WTC11 (cell line): ENCODE results near the gene MACROD2. TPM values are rescaled to one million over a fixed set of nuclear protein-coding genes. Genes with fewer than 3 reads are reported as not detected.

Experiments used
- ATAC-seq: fragments of 200-7000 bp; cut with Tn5 transposase; 2 replicates; pipeline ENCODE4 v1.10.0; 2021; ENCODE audit warnings: mild to moderate bottlenecking, moderate library complexity
- CTCF ChIA-PET: fragments of 300-600 bp; sonication (Branson Sonifier 250); formaldehyde crosslinking; loops from one replicate; lab custom pipeline; 2021; ENCODE audit warnings: antibody characterized with exemption; lab: Charles Lee
- POLR2A ChIA-PET: fragments of 350-600 bp; sonication (Branson Sonifier 250); formaldehyde crosslinking; loops from one replicate; lab custom pipeline; 2021; ENCODE audit warnings: antibody characterized with exemption; lab: Charles Lee
- DNase-seq: peaks from one replicate; pipeline ENCODE4 v3.0.0; 2021; ENCODE audit warnings: low spot score
- H3K27ac Mint-ChIP-seq: 2 replicates; pipeline ENCODE4 v1.8.0; 2021; ENCODE audit warnings: mixed read lengths
- H3K27me3 Mint-ChIP-seq: 2 replicates; pipeline ENCODE4 v1.8.0; 2021; ENCODE audit warnings: low read depth, mild to moderate bottlenecking, moderate library complexity, mixed read lengths
- H3K36me3 Mint-ChIP-seq: 2 replicates; pipeline ENCODE4 v1.8.0; 2021; ENCODE audit warnings: mixed read lengths
- H3K4me1 Mint-ChIP-seq: 2 replicates; pipeline ENCODE4 v1.8.0; 2022; ENCODE audit warnings: mixed read lengths
- H3K4me3 Mint-ChIP-seq: 2 replicates; pipeline ENCODE4 v1.8.0; 2021; ENCODE audit warnings: mild to moderate bottlenecking, moderate library complexity, mixed read lengths
- H3K9me3 Mint-ChIP-seq: 2 replicates; pipeline ENCODE4 v1.8.0; 2021; ENCODE audit warnings: mixed read lengths
- ATF3 ChIP-seq: sonication (generic); formaldehyde crosslinking; conservative IDR thresholded peaks from 2 replicates; pipeline ENCODE4 v1.8.1; 2022; ENCODE audit warnings: mild to moderate bottlenecking, missing genetic modification reagents
- ATF6 ChIP-seq: sonication (generic); formaldehyde crosslinking; IDR thresholded peaks from 2 replicates; pipeline ENCODE4 v1.8.1; 2023; ENCODE audit warnings: mild to moderate bottlenecking, missing genetic modification reagents
- ESRRA ChIP-seq: sonication (generic); formaldehyde crosslinking; IDR thresholded peaks from 2 replicates; pipeline ENCODE4 v1.8.1; 2022; ENCODE audit warnings: mild to moderate bottlenecking, missing genetic modification reagents, borderline replicate concordance
- ETV6 ChIP-seq: sonication (generic); formaldehyde crosslinking; IDR thresholded peaks from 2 replicates; pipeline ENCODE4 v1.8.1; 2022; ENCODE audit warnings: mild to moderate bottlenecking, missing genetic modification reagents
- JAZF1 ChIP-seq: fragments of 250-450 bp; sonication (Bioruptor Pico); IDR thresholded peaks from 2 replicates; pipeline ENCODE4 v1.9.0; 2021; ENCODE audit warnings: moderate library complexity, mild to moderate bottlenecking, inconsistent platforms
- SP1 ChIP-seq: sonication (generic); formaldehyde crosslinking; conservative IDR thresholded peaks from 2 replicates; pipeline ENCODE4 v1.8.1; 2022; ENCODE audit warnings: missing genetic modification reagents
- TEAD1 ChIP-seq: sonication (generic); formaldehyde crosslinking; IDR thresholded peaks from 2 replicates; pipeline ENCODE4 v1.8.0; 2022; ENCODE audit warnings: mild to moderate bottlenecking, missing genetic modification reagents
- TEAD4 ChIP-seq: sonication (generic); formaldehyde crosslinking; IDR thresholded peaks from 2 replicates; pipeline ENCODE4 v1.8.0; 2022; ENCODE audit warnings: mild to moderate bottlenecking, missing genetic modification reagents
- USF1 ChIP-seq: sonication (generic); formaldehyde crosslinking; IDR thresholded peaks from 2 replicates; pipeline ENCODE4 v1.8.0; 2022; ENCODE audit warnings: mild to moderate bottlenecking, missing genetic modification reagents
- ZBTB21 ChIP-seq: sonication (generic); formaldehyde crosslinking; IDR thresholded peaks from 2 replicates; pipeline ENCODE4 v1.8.1; 2023; ENCODE audit warnings: mild to moderate bottlenecking, missing genetic modification reagents, borderline replicate concordance
- ZNF396 ChIP-seq: fragments of 250-450 bp; sonication (Bioruptor Pico); IDR thresholded peaks from 2 replicates; pipeline ENCODE4 v1.8.0; 2021; ENCODE audit warnings: mild to moderate bottlenecking, moderate library complexity, borderline replicate concordance
- ZNF423 ChIP-seq: fragments of 250-450 bp; sonication (Bioruptor Pico); IDR thresholded peaks from 2 replicates; pipeline ENCODE4 v2.1.2; 2022; ENCODE audit warnings: mild to moderate bottlenecking, moderate library complexity
- ZNF532 ChIP-seq: fragments of 250-450 bp; sonication (Bioruptor Pico); IDR thresholded peaks from 2 replicates; pipeline ENCODE4 v1.9.0; 2021; ENCODE audit warnings: mild to moderate bottlenecking, borderline replicate concordance
- total RNA-seq: library from RNA; stranded (reverse); gene quantifications from 3 replicates; pipeline ENCODE4 v1.2.3, GENCODE V29; 2021
- TF ChIP-seq, protein P1 (sequence below): sonication (generic); formaldehyde crosslinking; IDR thresholded peaks from 2 replicates; pipeline ENCODE4 v1.8.1; 2023; ENCODE audit warnings: mild to moderate bottlenecking, missing genetic modification reagents
- TF ChIP-seq, protein P2 (sequence below): fragments of 250-450 bp; sonication (Bioruptor Pico); IDR thresholded peaks from 2 replicates; pipeline ENCODE4 v1.9.0; 2021; ENCODE audit warnings: mild to moderate bottlenecking
- TF ChIP-seq, protein P3 (sequence below): sonication (generic); formaldehyde crosslinking; IDR thresholded peaks from 2 replicates; pipeline ENCODE4 v1.8.0; 2022; ENCODE audit warnings: mild to moderate bottlenecking, missing genetic modification reagents
- TF ChIP-seq, protein P4 (sequence below): sonication (generic); formaldehyde crosslinking; IDR thresholded peaks from 2 replicates; pipeline ENCODE4 v1.8.0; 2022; ENCODE audit warnings: mild to moderate bottlenecking, missing genetic modification reagents
- TF ChIP-seq, protein P5 (sequence below): sonication (generic); formaldehyde crosslinking; IDR thresholded peaks from 2 replicates; pipeline ENCODE4 v1.8.0; 2022; ENCODE audit warnings: mild to moderate bottlenecking, missing genetic modification reagents

MACROD2 gene
- total RNA-seq, 1 experiment from 2014 or later = 4.1 TPM

DNA sequence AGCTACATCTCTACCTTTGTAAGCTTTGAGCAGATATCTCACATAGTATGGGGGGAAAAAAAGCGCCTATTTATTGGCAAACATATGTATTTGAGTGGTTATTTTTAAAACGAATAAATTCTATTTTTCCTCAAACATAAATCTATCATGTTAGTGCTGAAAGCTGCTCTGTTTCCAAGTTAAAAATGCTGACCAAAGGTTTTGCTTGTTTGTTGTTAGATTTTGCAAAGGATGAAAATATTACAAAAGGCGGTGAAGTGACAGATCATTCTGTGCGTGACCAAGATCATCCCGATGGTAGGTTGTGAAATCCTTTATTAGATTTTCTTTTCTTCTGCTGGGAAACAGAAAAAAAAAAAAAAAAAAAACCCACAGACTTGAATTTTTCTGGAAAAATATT lies 1972.0 kb downstream of the MACROD2 start (continued):
- TF ChIP-seq ATF6 (CRISPR knock-in tag) = no peak
- no peak for TF ChIP-seq USF1

- ChIA-PET CTCF (interaction anchor here (1.0 kb wide), 2 partner anchors 29 to 32 kb away, joined by 3 read pairs; no protein-coding TSS in a partner anchor), POLR2A (interaction anchor here (0.7 kb wide), 1 partner anchor 380 kb away, joined by 3 read pairs; no protein-coding TSS in a partner anchor)
- Mint-ChIP-seq H3K4me1 (peaks cover 58% of the 10 kb centered on the region), H3K36me3 (peaks cover 32% of the 10 kb centered on the region), H3K4me3 (peak overlapping the region; percentile 29), H3K9me3 (peaks cover 35% of the 10 kb centered on the region), H3K27ac (peak overlapping the region; percentile 88), H3K27me3 (no peaks in the 10 kb centered on the region; the same call in 1 of the 2 replicates)
- peak; percentile 99 for ATAC-seq
- peak; percentile 69 for DNase-seq
- TF ChIP-seq, protein P1, sequence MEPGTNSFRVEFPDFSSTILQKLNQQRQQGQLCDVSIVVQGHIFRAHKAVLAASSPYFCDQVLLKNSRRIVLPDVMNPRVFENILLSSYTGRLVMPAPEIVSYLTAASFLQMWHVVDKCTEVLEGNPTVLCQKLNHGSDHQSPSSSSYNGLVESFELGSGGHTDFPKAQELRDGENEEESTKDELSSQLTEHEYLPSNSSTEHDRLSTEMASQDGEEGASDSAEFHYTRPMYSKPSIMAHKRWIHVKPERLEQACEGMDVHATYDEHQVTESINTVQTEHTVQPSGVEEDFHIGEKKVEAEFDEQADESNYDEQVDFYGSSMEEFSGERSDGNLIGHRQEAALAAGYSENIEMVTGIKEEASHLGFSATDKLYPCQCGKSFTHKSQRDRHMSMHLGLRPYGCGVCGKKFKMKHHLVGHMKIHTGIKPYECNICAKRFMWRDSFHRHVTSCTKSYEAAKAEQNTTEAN (CRISPR knock-in tag) = peak; percentile 65; the same call in 1 of the 2 replicates
- TF ChIP-seq TEAD4 (CRISPR knock-in tag) (peak; percentile 53; the same call in 1 of the 2 replicates), SP1 (CRISPR knock-in tag) (peak; percentile 36), ATF3 (no peak), ZBTB21 (CRISPR knock-in tag) (0 out of 2 replicates have a peak, but pooled peaks have one; percentile 36), ESRRA (no peak), TEAD1 (CRISPR knock-in tag) (peak; percentile 97), ZNF532 (peak; percentile 67; the same call in 1 of the 2 replicates), ZNF396 (peak; percentile 60; the same call in 1 of the 2 replicates), ETV6 (CRISPR knock-in tag) (peak; percentile 67; the same call in 1 of the 2 replicates), JAZF1 (CRISPR knock-in tag) (no peak), ZNF423 (peak; percentile 90)
- TF ChIP-seq, protein P2, sequence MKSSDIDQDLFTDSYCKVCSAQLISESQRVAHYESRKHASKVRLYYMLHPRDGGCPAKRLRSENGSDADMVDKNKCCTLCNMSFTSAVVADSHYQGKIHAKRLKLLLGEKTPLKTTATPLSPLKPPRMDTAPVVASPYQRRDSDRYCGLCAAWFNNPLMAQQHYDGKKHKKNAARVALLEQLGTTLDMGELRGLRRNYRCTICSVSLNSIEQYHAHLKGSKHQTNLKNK = no peak
- TF ChIP-seq, protein P3, sequence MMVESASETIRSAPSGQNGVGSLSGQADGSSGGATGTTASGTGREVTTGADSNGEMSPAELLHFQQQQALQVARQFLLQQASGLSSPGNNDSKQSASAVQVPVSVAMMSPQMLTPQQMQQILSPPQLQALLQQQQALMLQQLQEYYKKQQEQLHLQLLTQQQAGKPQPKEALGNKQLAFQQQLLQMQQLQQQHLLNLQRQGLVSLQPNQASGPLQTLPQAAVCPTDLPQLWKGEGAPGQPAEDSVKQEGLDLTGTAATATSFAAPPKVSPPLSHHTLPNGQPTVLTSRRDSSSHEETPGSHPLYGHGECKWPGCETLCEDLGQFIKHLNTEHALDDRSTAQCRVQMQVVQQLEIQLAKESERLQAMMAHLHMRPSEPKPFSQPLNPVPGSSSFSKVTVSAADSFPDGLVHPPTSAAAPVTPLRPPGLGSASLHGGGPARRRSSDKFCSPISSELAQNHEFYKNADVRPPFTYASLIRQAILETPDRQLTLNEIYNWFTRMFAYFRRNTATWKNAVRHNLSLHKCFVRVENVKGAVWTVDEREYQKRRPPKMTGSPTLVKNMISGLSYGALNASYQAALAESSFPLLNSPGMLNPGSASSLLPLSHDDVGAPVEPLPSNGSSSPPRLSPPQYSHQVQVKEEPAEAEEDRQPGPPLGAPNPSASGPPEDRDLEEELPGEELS (CRISPR knock-in tag) = peak; percentile 67; the same call in 1 of the 2 replicates
- TF ChIP-seq, protein P4, sequence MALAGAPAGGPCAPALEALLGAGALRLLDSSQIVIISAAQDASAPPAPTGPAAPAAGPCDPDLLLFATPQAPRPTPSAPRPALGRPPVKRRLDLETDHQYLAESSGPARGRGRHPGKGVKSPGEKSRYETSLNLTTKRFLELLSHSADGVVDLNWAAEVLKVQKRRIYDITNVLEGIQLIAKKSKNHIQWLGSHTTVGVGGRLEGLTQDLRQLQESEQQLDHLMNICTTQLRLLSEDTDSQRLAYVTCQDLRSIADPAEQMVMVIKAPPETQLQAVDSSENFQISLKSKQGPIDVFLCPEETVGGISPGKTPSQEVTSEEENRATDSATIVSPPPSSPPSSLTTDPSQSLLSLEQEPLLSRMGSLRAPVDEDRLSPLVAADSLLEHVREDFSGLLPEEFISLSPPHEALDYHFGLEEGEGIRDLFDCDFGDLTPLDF = no peak
- TF ChIP-seq, protein P5, sequence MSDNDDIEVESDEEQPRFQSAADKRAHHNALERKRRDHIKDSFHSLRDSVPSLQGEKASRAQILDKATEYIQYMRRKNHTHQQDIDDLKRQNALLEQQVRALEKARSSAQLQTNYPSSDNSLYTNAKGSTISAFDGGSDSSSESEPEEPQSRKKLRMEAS = 0 out of 2 replicates have a peak, but pooled peaks have one; percentile 30
Measured at GRCh38 chr20:15976047-15976736, 1980.9 kb downstream of the MACROD2 start.
